Stimulated activated naive CD4-positive, alpha-beta T cell treated with Interleukin-2 at 50 U/mL for 16 hours (primary cell): ENCODE data around the gene PBX4.
"Not testable (repeated sequence)": the region's sequence is repeated elsewhere in the genome, so short reads cannot be mapped to it uniquely, and the experiment has no call there.

Experiments
- DNase-seq: peaks from one replicate; lab custom pipeline; 2025; lab: John Stamatoyannopoulos, UW

The PBX4 gene

DNA sequence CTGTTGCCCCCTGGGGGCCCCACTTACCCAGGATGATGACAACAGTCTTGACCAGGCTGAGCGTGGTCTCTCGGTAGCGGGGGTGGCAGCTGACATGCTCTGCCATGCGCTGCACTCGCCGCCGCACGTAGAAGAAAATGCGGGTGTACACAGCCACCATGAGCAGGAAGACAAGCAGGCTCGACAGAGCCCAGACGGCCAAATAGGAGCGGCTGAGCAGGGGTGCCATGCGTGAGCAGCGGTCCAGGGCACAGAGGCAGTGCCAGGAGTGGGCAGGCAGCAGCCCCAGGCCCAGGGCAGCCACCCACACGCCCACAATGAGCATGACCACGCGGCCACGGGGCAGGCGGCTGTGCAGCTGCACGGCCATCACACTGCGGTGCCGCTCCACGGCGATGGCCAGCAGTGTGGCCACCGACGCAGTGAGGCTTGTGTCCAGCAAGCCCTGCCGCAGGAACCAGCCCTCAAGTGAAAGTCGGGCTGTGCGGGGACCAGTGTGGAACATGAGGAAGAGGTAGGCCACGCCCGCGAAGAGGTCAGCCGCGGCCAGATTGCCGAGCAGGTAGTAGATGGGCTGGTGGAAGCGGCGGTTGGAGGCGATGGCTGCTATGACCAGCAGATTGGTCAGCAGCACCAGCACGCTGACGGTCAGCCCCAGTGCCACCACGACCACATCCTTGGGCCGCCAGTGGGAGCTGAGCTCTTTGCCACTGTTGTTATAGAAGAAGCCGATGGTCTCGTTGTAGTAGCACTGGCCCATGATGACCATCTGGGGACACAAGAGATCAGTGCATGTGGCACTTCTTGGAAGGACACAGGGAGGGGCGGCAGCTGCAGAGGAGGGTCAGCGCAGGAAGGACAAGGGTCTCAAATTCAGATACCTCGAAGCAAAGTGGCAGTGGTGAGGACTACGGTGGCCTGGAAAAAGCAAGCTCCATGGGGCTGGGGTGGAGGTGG lies 8.3 kb upstream of the PBX4 start:
- no peak for DNase-seq

DNA sequence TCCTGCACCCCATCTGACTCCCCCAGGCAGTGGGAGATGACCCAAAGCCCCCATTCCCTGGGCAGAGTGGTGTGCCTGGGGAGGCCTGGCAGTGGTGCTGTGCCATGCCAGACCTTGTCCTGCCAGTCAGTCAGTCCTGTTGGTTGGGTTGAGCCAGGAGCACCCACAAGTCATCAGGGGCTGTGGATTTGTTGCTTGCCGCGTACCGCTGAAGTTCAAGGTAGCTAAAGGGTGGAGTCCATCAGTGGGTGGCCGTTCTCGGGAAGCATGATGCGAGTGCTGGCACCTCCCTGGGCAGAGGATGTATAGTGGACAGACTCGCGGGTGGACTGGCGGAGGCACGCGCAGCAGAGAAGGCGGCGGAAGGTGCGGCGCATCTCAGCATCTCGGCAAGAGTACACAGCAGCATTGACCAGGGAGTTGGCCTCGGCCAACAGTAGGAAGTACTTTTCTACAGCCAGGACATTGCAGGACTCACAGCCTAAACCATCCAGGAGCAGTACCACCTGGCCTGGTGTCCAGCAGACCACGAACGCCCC lies 5.6 kb upstream of the PBX4 start:
- no peak for DNase-seq

DNA sequence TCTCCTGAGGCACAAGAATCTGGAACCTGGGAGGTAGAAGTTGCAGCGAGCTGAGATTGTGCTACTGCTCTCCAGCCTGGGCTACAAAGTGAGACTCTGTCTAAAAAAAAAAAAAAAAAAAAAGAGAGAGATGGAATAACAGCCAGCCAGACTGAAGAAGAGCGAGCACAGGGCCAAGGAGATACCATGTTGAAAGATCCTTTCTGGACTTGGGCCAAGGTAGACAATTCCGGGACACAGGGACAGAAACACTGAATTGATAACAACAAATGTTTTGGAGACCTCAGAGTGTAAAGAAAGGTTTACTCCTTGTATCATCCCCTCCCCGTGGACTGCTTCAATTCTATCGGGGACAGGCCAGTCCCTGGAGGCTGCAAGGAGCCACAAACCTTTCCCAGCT lies 4.9 kb upstream of the PBX4 start:
- DNase-seq = no peak

DNA sequence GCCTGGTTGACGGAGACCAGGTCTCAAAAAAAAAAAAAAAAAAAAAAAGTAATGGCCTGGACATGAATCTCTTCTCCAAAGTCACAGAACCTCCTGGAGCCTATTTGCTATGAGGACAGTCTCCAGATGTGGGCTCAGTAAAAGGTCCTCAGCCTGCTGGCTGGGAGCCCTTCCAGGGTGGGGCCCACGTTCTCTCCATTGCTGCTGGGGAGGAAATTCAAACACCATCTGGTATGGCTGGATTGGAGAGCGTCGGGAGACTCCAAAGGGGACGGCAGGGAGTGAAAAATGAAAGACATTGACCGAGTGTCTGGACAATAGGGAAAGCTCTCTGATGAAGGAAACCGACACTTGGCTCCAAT lies 1.3 kb upstream of the PBX4 start:
- no peak for DNase-seq

GRCh38 chr19:19619181-19619848 lies 828 bp upstream of the PBX4 start:
- no peak for DNase-seq

DNA sequence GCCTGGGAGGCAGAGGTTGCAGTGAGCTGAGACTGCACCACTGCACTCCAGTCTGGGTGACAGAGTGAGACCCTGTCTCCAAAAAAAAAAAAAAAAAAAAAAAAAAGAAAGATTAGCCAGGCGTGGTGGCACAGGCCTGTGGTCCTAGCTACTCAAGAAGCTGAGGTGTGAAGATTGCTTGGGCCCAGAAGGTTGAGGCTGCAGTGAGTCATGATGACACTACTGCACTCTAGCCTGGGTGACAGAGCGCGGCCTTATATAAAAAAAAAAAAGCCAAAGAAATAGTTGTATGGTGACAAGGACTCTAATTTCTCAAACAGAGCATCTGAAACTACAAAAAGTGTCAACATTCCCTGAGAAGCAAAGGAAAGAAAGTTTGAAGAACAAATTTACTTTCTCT lies 3.4 kb downstream of the PBX4 start:
- peak; percentile 38 for DNase-seq

GRCh38 chr19:19613506-19613905 lies 5.0 kb downstream of the PBX4 start:
- DNase-seq = no peak

DNA sequence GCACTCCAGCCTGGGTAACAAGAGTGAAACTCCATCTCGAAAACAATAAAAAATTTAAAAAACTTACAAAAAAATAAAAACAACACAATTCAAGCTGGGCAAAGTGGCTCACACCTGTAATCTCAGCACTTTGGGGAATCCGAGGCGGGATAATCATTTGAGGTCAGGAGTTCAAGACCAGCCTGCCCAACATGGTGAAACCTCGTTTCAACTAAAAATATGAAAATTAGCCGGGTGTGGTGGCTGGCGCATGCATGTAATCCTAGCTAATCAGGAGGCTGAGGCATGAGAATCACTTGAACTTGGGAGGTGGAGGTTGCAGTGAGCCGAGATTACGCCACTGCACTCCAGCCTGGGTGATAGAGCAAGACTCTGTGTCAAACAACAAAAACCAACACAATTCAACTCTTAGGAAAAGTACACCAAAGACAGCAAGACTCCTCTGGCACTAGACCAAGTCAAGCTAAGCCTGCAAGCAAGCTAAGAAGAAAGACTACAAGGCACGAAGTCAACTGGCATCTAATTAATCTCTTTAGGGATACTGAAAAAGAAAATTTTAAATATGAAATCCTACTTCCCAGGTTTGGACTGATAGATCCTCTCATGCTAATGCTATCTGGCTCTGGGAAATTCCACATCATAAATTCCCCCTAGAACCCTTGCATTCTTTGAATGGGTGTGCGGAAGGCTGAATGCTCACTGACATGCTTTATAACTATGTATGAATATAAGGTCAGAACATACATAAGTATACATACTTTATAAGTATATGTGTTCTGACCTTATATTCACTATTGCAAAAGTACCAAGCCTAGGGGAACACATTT lies 7.9 kb downstream of the PBX4 start:
- DNase-seq = no peak

DNA sequence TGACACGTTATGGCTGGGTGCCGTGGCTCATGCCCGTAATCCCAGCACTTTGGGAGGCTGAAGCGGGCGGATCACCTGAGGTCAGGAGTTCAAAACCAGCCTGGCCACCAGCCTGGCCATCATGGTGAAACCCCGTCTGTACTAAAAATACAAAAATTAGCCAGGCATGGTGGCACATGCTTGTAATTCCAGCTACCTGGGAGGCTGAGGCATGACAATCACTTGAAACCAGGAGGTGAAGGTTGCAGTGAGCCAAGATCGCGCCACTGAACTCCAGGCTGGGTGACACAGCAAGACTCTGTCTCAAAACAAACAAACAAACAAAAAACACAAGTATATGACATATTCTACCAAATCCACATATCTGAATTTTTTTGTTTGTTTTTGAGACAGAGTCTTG lies 11.8 kb downstream of the PBX4 start:
- DNase-seq = not testable (repeated sequence)

GRCh38 chr19:19606021-19606420 lies 12.5 kb downstream of the PBX4 start:
- peak; percentile 27 for DNase-seq

- DNase-seq = no peak
Measured at GRCh38 chr19:19602713-19603324, 15.7 kb downstream of the PBX4 start.

DNA sequence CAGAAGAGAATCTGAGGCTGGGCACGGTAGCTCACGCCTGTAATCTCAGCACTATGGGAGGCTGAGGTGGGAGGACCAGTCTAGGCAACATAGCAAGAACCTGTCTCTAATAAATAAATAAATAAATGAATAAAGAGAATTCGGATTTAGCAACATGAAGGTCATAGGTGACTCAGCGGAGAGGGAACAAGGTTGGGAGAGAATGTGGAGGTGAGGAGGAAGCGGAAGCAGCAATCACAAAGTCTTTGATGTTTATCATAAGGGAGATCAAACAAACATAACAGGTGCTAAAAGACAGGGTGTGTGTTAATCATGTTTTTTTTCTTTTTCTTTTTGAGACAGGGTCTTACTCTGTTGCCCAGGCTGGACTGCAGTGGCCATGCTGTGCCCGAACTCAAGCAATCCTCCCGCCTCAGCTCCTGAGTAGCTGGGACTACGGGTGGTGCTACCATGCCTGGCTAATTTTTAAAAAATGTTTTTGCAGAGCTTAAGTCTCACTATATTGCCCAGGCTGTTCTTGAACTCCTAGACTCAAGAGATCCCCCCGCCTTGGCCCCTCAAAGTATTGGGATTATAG lies 16.3 kb downstream of the PBX4 start:
- peak; percentile 7 for DNase-seq

DNA sequence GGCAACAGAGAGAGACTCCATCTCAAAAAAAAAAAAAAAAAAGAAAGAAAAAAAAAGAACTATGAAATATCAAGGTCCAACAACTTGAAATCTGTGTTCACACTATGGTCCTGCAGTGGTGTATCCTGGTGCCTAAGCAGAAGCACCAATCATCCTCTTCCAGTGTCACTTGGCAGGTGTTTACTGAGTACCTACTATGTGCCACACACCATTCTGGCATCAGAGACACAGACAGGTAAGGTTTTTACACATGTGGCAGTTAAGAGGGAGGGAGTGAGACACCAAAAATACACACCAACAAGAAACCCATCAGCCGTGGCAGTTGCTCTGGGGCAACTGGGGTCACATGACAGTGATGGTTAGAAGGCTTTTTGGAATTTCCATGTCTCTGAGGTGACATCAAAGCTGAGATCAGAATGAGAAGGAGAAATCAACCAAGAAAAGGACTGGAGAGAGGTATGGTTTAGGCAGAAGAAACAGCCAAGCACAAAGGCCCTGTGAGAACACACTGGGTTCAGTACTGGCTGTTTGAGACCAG lies 17.6 kb downstream of the PBX4 start:
- no peak for DNase-seq

- DNase-seq = peak; percentile 59
Measured at GRCh38 chr19:19598728-19599451, 19.6 kb downstream of the PBX4 start.

DNA sequence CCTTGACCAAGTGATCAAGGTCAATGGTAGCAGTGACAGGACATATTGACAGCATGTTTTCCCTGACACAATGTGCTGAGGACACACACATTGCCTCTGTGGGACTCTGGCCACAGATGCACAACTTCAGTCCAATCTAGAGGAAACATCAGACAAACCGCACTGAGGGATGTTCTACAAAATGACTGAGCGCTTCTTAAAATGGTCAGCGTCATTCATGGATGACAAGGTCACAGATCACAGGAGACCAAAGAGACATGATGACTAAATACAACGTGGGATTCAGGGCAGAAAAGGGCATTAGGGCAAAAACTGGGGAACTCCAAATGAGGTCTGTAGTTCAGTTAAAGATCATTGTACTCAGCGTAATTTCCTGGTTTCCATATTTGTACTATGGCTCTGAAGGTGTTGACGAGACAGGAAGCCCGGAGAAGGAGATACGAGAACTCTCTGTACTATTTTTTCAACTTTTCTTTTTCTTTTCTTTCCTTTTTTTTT lies 20.6 kb downstream of the PBX4 start:
- DNase-seq = peak; percentile 46

GRCh38 chr19:19595171-19595701 lies 23.3 kb downstream of the PBX4 start:
- DNase-seq = no peak

DNA sequence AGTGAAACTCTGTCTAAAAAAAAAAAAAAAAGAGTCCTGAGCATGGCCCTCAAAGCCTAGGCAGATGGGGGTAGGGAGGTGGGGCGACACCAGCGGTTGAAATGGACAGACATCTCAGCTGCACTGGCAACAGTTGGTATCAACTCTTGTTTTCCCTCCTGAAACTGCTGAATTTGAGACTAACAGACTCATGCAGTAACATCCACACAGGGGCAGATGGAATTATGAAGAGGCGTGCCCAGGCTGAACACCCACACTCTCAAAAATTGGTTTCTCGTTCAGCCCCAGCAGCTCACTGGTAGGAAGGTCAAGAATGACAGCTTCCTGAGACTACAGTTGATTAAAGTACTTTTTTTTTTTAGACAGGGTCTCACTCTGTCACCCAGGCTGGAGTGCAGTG lies 24.1 kb downstream of the PBX4 start:
- DNase-seq = peak; percentile 13

- DNase-seq = no peak
Measured at GRCh38 chr19:19592690-19593089, 25.8 kb downstream of the PBX4 start.

- peak; percentile 73 for DNase-seq
Measured at GRCh38 chr19:19591133-19591825, 27.2 kb downstream of the PBX4 start.
